KBM-7 (cell line): ENCODE data around the gene NFAT5.
"Not testable (repeated sequence)": the region's sequence is repeated elsewhere in the genome, so short reads cannot be mapped to it uniquely, and the experiment has no call there.

ENCODE experiments used
- DNase-seq: peaks from one replicate; pipeline ENCODE4 v3.0.0-alpha.2; 2015
- in situ Hi-C: fragments of 300-500 bp; cut with MboI; formaldehyde crosslinking; loops from 2 replicates; pipeline ENCODE4 v1.14.3; 2020; ENCODE audit warnings: low sequenced_read_pairs, low pct_unique_long_range_greater_than_20kb, mixed read lengths

NFAT5 gene

DNA sequence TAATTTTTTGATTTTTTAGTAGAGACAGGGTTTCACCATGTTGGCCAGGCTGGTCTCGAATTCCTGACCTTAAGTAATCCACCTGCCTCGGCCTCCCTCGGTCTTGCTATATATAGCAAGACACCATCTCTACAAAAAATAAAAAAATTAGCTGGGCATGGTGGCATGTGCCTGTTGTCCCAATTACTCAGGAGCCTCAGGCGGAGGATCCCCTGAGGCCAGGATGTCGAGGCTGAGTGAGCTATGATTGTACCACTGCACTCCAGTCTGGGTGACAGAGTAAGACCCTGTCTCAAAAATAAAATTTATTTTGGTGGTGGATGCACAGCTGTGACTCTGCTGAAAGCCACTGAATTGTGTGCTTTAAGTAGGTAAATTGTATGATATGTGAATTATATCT, 18.7 kb downstream of the NFAT5 start:
- DNase-seq, in situ Hi-C loops: not testable (repeated sequence)

DNA sequence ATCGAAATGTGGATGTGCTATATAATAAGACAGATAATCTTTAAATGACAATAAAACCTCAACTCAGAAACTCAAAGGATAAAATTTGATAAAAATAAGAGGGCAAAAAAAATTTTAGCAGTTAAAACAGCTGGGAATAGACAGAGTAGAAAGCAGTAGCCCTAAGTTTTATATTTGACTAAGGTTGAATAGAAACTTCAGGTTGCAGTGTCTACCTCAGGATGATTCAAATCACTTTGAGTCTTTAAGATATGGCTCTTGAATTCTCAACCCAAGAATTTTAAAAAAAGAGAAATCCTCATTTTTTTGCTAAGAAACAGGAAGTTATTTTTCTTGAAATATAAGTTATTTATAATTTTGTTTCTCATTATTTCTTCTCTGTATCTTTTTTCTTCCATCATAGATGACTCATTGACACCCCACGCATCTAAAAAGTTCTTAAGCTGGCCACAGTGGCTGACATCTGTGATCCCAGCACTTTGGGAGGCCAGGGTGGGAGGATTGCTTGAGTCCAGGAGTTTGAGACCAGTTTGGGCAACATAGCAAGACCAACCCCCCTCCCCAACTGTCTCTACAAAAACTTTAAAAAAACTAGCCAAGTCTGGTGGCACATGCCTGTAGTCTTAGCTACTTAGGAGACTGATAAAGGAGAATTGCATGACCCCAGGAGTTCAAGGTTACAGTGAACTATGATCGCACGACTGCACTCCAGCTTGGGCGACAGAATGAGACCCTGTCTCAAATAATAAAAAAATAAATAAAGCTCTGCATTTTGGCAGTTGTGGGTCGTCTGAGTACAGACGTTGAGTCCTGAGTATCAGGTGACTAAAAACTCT, 23.9 kb downstream of the NFAT5 start:
- in situ Hi-C loops: no loop called here
- peak; percentile 23 for DNase-seq

DNA sequence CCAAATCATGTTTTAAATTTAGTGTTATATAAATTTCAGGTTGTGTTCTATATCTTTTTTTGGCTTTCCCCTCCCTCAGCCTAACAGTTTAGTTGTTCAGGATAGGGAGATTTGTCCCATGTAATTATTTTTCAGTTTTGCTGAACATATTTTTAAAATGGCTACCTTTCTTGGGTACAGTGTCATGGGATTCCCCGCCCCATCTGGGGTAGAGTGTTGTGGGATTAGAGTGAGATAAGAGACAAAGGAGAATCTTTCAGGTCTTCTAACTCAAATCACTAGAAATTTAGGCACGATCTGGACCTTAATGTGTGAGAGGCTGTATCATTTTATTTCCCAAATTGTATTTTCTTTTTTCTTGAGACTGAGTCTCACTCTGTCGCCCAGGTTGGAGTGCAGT, 24.8 kb downstream of the NFAT5 start:
- no peak for DNase-seq
- in situ Hi-C loops: no loop called here

DNA sequence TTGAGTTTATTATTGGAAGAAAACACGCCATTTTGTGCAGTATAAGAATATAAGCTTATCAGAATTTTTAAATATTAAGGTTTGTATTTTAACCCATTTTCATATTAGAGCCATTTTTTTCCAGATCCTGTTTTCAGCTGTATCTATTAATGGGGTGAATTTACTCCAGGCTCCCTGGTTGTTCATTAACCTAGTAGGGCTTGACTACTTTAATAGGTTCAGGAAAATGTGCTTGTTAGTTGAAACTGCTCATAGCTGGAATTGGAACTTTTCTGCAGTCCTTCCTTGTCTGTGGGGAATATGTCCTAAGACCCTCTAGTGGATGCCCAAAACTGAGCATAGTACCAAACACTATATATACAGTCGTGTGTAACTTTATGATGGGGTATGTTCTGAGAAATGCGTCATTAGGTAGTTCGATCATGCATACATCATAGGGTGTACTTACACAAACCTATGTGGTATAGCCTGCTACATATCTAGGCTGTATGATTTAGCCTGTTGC, 28.0 kb downstream of the NFAT5 start:
- no peak for DNase-seq
- in situ Hi-C loops: no loop called here

DNA sequence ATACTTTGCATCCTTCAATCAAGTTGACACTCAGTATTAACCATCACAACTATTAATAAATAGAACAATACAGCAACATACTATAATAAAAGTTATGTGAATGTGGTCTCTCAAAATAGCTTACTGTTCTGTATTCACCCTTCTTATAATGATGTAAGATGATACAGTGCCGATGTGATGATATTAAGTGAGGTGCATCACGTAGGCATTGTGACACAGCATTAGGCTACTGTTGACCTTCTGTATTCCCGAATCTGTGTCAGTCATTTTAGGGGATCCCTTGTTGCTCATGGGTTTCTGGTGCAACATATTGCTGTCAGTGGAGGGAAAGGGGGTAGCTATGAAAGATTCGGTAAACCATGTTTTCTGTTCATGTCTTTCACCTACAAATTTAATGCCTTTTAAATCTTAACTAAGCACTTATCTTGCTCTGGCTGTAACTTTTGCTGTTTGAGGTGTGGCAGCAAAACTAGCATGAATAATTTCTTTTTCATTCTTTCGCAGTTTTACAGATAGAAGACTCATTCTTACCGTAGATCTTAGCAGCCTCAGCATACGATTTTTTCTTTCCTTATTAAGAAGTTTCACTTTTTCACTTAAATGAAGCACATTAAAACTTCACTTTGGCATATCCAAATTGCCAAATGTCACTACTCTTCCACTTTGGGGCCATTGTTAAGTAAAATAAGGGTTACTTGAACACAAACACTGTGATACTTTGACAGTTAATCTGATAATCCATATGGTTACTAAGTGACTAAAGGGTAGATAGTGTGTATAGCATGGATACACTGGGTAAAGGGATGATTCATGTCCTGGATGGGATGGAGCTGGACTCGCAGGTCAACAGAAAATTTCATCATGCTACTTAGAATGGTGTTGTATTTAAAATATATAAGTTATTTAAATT, 29.6 kb downstream of the NFAT5 start:
- in situ Hi-C loops: no loop called here

DNA sequence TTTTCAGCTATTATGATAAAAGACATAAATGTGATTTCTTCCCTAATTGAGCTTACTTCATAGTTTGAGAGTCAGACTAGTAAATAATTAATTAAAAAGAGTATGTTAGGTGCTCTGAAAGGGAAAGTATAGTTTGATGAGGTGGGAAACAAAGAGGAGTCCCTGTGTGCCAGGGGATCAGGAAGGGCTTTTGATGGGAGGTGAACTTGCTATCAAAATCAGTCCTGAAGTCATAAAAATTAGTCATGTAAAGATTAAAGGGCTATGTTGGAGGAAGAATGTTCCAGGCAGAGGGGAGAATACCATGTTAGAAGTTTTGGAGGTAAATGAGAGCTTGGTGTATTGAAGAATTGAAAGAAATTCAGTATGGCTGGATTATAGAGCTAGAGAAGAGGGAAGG, 31.0 kb downstream of the NFAT5 start:
- DNase-seq: no peak
- in situ Hi-C loops: no loop called here

More for the DNA sequence above, 29.6 kb downstream of the NFAT5 start:
- DNase-seq: no peak

DNA sequence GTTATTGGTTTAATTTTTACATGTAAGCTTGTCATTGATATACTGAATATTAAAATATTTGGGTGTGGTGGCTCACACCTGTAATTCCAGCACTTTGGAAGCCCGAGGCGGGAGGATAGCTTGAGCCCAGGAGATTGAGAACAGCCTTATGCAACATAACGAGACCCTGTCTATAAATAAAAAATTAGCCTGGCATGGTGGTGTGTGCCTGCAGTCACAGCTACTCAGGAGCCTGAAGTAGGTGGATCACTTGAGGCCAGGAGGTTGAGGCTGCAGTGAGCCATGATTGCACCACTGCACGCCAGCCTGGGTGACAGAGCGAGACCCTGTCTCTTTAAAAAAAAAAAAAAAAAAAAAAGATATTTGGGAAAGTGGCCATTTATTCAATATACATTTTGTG, 32.3 kb downstream of the NFAT5 start:
- no peak for DNase-seq
- in situ Hi-C loops: no loop called here

DNA sequence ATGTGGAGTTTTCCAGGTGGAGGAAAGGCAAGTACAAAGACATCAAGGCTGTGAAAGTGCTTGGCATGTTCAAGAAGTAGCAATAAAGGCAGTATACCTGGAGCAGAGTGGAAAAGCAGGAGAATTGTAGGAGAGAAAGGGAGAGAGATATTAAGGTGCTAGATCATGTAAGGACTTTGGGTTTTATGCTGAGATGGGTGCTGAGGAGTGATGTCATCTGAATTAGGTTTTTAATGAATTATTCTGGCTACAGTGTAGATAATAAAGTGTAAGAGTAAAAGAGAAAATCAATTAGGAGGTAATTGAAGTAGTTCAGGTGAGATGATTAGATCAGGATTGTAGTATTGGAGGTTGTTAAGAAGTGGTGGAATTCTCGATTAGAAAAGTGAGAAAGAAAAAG, 34.0 kb downstream of the NFAT5 start:
- no peak for DNase-seq
- in situ Hi-C loops: no loop called here

DNA sequence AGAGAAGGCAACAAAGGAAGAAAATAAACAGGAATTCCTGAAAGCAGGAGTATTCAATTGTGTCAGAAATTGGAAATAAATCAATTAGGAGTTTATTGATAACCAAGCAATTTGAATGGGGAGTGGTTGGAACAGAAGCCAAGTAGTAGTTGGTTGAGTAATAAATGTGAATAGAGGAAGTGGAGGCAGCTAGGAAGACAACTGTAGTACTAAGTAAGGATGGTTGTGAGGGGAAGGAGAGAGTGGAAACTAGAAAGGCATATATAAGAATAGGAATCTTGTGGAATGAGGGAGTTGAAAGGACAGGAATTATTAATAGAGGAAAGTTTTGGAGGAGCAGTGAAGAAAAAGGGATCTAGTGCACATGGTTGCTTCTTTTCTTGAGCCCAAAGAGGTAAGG, 34.4 kb downstream of the NFAT5 start:
- DNase-seq: peak; percentile 38

DNA sequence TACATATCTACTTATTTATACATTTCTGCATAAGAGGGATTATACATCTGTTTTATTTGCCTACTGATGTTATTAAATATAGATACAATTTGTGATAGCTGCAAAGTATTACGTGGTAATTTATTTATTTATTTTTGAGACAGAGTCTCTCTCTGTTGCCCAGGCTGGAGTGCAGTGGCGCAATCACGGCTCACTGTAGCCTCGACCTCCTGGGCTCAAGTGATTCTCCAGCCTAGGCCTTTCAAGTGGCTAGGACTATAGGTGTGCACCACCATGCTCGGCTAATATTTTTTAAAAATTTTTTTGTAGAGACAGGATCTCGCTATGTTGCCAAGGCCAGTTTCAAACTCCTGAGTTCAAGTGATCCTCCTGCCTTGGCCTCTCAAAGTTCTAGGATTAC, 35.5 kb downstream of the NFAT5 start:
- in situ Hi-C loops: no loop called here

More for the DNA sequence above, 34.4 kb downstream of the NFAT5 start:
- in situ Hi-C loops: no loop called here

DNA sequence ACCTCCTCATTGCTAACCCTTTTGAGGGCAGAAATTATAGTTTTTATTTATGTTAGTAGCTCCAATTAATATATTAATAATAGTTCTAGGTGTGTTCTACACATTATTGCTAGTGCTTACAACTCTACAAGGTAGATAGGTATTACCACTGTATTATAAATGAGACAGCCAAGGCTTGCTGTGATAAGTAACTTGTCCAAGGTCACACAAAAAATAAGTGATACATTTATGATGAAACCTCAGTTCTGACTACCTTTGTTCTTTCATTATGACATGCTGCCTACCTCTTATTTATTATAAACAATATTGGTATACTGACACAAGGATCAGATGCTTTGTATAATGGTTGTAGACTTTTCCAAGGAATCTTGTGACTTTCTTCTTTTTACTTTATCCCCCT, 41.2 kb downstream of the NFAT5 start:
- in situ Hi-C loops: no loop called here
- DNase-seq: no peak

More for the DNA sequence above, 35.5 kb downstream of the NFAT5 start:
- no peak for DNase-seq

DNA sequence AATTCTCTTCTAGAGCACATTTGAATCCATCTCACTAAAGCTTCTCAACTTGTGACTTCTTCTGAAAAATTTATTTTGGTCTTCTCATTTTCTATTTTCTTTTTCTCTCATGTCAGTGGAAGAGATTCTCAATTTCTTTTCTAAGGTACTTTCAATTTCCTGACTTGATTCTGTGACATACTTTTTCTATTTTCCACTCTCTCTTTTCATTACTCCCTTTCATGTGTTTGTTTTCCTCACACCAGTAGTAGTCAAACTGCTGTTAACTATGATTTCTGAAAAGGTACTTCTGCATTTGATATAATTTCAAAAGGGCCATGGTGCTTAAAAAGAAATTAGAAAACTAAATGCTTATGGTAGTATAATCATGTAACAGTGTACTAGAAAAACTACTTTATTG, 41.9 kb downstream of the NFAT5 start:
- in situ Hi-C loops: no loop called here

DNA sequence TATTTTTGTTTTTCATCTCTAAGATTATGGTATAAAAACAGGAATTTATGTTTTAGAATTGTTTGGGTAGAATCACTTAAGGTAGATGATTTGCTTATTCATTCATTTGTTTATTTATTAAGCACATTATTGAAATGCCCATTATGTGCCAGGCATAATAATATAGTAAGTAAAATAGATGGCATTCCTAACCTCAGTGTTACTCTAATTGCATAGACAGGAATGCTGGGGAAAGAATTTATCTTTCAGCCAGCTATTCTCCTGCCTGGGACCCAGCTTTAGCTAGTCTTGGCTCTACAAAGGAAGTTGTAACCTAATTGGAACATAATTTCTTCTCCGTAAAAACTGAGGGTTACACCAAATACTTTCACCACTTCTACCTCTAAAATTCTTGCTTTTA, 44.6 kb downstream of the NFAT5 start:
- no peak for DNase-seq
- in situ Hi-C loops: no loop called here

More for the DNA sequence above, 41.9 kb downstream of the NFAT5 start:
- DNase-seq: no peak

DNA sequence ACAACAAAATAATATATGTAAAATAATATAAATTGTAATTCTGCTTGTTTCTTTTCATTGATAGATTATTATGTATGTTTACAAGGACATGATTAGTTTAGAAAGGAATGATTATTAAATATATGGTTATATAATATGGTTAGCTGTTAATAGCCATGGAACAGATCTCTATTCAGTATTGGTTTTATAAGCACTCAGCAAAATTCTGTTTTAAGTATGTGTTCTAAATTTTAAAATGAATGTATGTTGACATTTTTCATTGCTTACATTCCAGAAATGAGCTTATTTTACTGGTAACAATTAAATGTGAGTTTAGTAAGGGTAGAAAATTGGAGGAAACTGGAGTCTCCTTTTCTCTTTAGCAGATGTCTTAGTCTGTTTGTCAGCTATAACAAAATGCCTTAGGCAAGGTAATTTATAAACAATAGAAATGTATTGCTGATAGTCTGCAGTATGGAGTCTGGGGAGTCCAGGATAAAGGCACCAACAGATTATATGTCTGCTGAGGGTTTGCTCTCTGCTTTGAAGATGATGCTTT, 45.4 kb downstream of the NFAT5 start:
- in situ Hi-C loops: no loop called here
- DNase-seq: no peak

DNA sequence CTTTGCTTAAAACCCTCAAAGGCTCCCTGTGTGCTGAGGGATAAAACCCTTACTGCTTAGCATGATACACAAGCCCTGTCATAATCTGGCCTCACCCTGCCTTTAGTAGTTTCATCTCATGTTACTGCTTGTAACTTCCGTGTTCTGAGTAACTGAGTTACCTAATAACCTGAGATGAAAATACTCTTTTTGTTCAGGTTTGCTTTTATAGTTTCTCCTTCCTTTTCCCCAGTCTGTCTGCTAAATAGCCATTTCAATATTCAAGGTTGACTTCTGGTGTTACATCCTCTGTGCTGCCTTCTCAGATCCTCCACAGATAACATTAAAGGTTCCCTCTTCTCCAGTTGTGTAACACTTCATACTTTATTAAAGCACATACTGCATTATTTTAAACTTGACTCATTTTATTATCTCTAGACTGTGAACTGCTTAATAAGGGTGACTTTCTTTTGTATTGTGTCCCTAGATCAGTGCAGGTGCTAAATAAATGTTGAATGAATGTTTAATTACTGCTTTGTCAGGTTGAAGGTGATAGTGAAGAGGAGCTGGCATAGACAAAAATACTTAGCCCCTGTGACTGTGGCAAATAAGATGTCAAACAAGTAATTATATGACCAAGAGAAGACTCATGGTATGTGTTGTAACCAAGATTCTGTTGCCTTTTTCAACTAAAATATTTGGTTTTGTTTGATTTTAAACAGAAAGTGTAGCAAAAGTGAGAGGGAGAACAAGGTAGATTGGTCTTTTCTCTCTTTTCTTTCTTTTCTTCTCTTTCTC, 47.8 kb downstream of the NFAT5 start:
- DNase-seq: peak; percentile 38
- in situ Hi-C loops: no loop called here

DNA sequence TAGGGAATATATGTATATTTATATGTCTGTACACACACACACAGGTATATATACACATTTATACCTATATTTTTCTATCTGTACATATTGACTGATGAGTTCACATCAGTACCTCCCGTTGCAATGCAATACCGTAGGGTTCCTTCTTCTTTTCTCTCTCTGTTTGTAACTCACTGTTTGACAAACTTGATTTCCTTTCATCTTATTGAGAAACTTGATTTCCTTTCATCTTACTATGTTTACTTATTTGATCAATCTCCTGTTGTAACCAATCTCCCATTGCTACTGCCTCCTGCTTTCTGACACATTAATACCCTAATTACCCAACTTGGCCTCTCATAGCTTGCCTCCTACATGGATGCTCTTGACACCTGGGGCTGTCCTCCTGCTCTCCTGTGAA, 49.8 kb downstream of the NFAT5 start:
- in situ Hi-C loops: no loop called here
- DNase-seq: no peak

DNA sequence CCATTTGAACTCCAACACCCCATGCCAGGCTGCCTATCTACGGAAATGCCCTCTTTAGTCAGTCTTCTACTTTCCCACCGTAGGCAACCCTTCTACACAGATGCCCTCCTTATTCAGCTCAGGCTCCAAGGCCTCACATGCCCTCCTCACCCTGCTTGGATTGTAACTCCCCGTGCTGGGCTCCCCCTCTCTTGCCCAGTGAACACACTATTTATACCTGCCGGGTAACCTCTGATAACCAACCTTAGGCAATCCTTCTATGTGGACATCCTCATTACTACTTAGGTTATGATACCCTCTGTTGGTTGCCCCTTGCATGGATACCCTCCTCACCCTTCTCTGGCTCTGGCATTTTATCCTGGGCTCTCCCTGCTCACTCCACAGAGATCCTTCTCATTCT, 50.3 kb downstream of the NFAT5 start:
- in situ Hi-C loops: no loop called here
- DNase-seq: no peak

DNA sequence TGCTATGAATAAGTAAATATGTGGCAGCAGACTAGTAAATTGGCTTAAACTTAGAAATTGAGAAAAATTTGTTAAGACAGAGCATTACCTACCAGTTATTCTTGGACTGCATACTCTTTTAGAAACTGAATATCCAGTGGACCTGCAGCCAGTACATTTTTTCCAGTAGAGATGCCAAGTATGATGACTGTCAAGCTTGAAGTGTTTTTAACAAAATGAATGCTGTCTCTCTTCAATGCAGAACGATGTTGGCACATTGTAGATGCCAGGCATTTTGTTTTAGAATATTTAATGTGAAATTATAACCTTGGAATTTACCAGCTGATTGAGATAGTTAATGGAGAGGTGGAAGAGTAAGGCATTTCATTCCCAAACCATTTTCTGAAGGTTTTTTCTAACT, 52.5 kb downstream of the NFAT5 start:
- no peak for DNase-seq
- in situ Hi-C loops: no loop called here

DNA sequence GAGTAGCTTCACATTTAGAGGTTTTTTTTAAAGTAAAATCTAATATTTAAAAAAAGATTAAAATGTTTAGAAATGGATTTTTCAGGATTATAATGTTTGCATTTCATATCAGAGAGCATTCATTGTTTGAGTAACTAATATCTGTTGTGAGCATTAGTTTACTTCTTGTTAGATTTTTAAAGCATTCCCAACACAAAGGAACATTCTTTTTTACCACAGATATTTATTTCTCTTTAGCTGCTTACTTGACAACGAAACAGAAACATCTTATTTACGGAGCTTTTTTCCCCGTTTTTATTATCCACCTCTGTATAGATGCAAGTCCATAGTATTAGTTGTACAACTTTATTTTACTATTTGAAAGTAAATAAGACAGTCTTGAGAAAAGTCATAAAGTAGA, 53.0 kb downstream of the NFAT5 start:
- DNase-seq: no peak

More for the DNA sequence above, 53.0 kb downstream of the NFAT5 start:
- in situ Hi-C loops: no loop called here
